Loucy (cell line): Measurements from ENCODE around the gene C2CD3.
A peak's percentile ranks its signal among the peaks of the same experiment; 100 is the strongest.

Experiments used
- H2AFZ ChIP-seq: fragments of 200-600 bp; sonication (generic); 2 replicates; pipeline ENCODE4 v1.6.0; 2016; ENCODE audit warnings: antibody characterized with exemption, mild to moderate bottlenecking, low read length, moderate library complexity
- H3F3A ChIP-seq: fragments of 200-600 bp; 2 replicates; pipeline ENCODE4 v1.6.0; 2016; ENCODE audit warnings: antibody characterized with exemption, low read depth, mild to moderate bottlenecking
- H3K27me3 ChIP-seq: fragments of 200-600 bp; sonication (generic); 2 replicates; pipeline ENCODE4 v1.6.1; 2014; ENCODE audit warnings: low read length, mild to moderate bottlenecking; ENCODE audit not compliant: insufficient read depth, poor library complexity, severe bottlenecking
- H3K36me3 ChIP-seq: fragments of 200-600 bp; sonication (generic); 2 replicates; pipeline ENCODE4 v1.6.1; 2016; ENCODE audit warnings: low read length; ENCODE audit not compliant: insufficient read depth
- H3K4me1 ChIP-seq: fragments of 200-600 bp; sonication (generic); 2 replicates; pipeline ENCODE4 v1.5.1; 2014; ENCODE audit warnings: low read length, mild to moderate bottlenecking; ENCODE audit not compliant: insufficient read depth, poor library complexity, severe bottlenecking
- H3K4me2 ChIP-seq: fragments of 200-600 bp; sonication (generic); 2 replicates; pipeline ENCODE4 v1.6.0; 2014; ENCODE audit warnings: antibody characterized with exemption, low read length, low read depth, mild to moderate bottlenecking; ENCODE audit not compliant: poor library complexity, severe bottlenecking
- H3K4me3 ChIP-seq: fragments of 200-600 bp; sonication (generic); 2 replicates; pipeline ENCODE4 v1.5.1; 2014; ENCODE audit warnings: low read length, mild to moderate bottlenecking, mixed read lengths; ENCODE audit not compliant: poor library complexity, severe bottlenecking
- H3K79me2 ChIP-seq: fragments of 200-600 bp; sonication (generic); 2 replicates; pipeline ENCODE4 v1.6.1; 2014; ENCODE audit warnings: low read length; ENCODE audit not compliant: insufficient read depth
- H3K9ac ChIP-seq: fragments of 200-600 bp; sonication (generic); 2 replicates; pipeline ENCODE4 v1.6.0; 2014; ENCODE audit warnings: mild to moderate bottlenecking, low read depth, low read length, moderate library complexity; ENCODE audit not compliant: poor library complexity, severe bottlenecking
- H3K9me2 ChIP-seq: fragments of 200-600 bp; sonication (generic); replicated peaks from 2 replicates; pipeline ENCODE4 v1.6.1; 2016; ENCODE audit warnings: low read depth, low read length, mixed read lengths
- H3K9me3 ChIP-seq: fragments of 200-600 bp; sonication (generic); 2 replicates; pipeline ENCODE4 v1.6.1; 2014; ENCODE audit warnings: mild to moderate bottlenecking, antibody characterized with exemption, low read length, low read depth; ENCODE audit not compliant: insufficient read depth
- H4K20me1 ChIP-seq: fragments of 200-600 bp; sonication (generic); 2 replicates; pipeline ENCODE4 v1.6.0; 2014; ENCODE audit warnings: antibody characterized with exemption, low read length, mild to moderate bottlenecking; ENCODE audit not compliant: insufficient read depth, poor library complexity, severe bottlenecking
- CTCF ChIP-seq: fragments of 200-600 bp; sonication (generic); conservative IDR thresholded peaks from 2 replicates; pipeline ENCODE4 v1.5.1; 2014; ENCODE audit warnings: mild to moderate bottlenecking, antibody characterized with exemption, low read length
- EZH2phosphoT487 ChIP-seq: fragments of 200-600 bp; IDR thresholded peaks from 2 replicates; pipeline ENCODE4 v1.6.1; 2018; ENCODE audit warnings: antibody characterized with exemption, mild to moderate bottlenecking, moderate library complexity, borderline replicate concordance

The C2CD3 gene

GRCh38 chr11:74021998-74022397 lies 148.8 kb downstream of the C2CD3 start:
- H3K4me3 ChIP-seq: no peak overlapping the region
- no peak overlapping the region for H3K9ac ChIP-seq
- H4K20me1 ChIP-seq: no peaks in the 10 kb centered on the region
- H3K4me2 ChIP-seq: no peak overlapping the region
- no peaks in the 10 kb centered on the region for H3K9me2 ChIP-seq
- H3K9me3 ChIP-seq: no peaks in the 10 kb centered on the region
- no peaks in the 10 kb centered on the region for H3K79me2 ChIP-seq
- H3F3A ChIP-seq: no peaks in the 10 kb centered on the region
- TF ChIP-seq CTCF: no peak
- TF ChIP-seq EZH2phosphoT487: no peak
- H3K4me1 ChIP-seq: peaks cover 25% of the 10 kb centered on the region
- no peaks in the 10 kb centered on the region for H3K27me3 ChIP-seq
- H3K36me3 ChIP-seq: no peaks in the 10 kb centered on the region
- no peak overlapping the region for H2AFZ ChIP-seq

GRCh38 chr11:74020539-74020938 lies 150.3 kb downstream of the C2CD3 start:
- Histone ChIP-seq H3F3A (no peaks in the 10 kb centered on the region), H3K4me1 (peaks cover 26% of the 10 kb centered on the region), H2AFZ (no peak overlapping the region), H3K9ac (peak overlapping the region; percentile 31), H3K4me3 (no peak overlapping the region), H3K9me3 (no peaks in the 10 kb centered on the region), H3K27me3 (no peaks in the 10 kb centered on the region), H3K9me2 (no peaks in the 10 kb centered on the region), H3K79me2 (no peaks in the 10 kb centered on the region), H3K36me3 (0 out of 2 replicates have a peak, but pooled peaks cover 5% of the 10 kb centered on the region), H3K4me2 (peak overlapping the region; percentile 18), H4K20me1 (no peaks in the 10 kb centered on the region)
- TF ChIP-seq CTCF (no peak), EZH2phosphoT487 (no peak)

- Histone ChIP-seq H3K4me2 (peak overlapping the region; percentile 18), H2AFZ (no peak overlapping the region), H3K36me3 (0 out of 2 replicates have a peak, but pooled peaks cover 5% of the 10 kb centered on the region), H3K4me3 (no peak overlapping the region), H3K9me3 (no peaks in the 10 kb centered on the region), H3K79me2 (no peaks in the 10 kb centered on the region), H3K27me3 (no peaks in the 10 kb centered on the region), H3K9me2 (no peaks in the 10 kb centered on the region), H3K4me1 (peaks cover 33% of the 10 kb centered on the region), H3F3A (no peaks in the 10 kb centered on the region), H4K20me1 (no peaks in the 10 kb centered on the region), H3K9ac (peak overlapping the region; percentile 31)
- TF ChIP-seq CTCF (no peak), EZH2phosphoT487 (no peak)
These were observed 150.9 kb downstream of the C2CD3 start for GRCh38 chr11:74019860-74020259.
